HL-60/S4 treated with retinoic acid at 250 ng/mL for 4 days and 3 days (cell line): ENCODE measurements around the gene CEP128.

ENCODE experiments used
- in situ Hi-C: fragments of 300-500 bp; cut with MboI; formaldehyde crosslinking; loops from 2 replicates; pipeline ENCODE4 v1.7.0; 2022; ENCODE audit warnings: low sequenced_read_pairs

The CEP128 gene

DNA sequence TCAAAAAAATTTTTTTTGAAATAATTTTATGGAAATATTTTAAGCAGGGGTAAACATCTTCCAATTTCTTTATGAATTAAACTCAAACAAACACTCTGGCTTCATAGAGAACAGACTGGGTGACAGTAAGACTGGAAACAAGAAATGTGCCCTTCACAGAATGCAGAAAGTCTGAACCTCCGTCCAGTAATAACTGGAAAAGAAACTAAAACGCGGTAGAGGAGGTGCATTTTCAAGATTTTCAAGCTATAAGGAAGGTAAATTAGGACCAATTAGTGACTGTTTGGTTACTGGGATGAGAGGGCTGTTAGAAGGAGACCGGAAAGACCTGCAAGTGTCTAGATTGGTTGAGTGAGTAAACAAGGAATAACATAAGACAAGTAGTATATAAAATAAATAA, 245.7 kb downstream of the CEP128 start:
- in situ Hi-C loops: no loop called here

DNA sequence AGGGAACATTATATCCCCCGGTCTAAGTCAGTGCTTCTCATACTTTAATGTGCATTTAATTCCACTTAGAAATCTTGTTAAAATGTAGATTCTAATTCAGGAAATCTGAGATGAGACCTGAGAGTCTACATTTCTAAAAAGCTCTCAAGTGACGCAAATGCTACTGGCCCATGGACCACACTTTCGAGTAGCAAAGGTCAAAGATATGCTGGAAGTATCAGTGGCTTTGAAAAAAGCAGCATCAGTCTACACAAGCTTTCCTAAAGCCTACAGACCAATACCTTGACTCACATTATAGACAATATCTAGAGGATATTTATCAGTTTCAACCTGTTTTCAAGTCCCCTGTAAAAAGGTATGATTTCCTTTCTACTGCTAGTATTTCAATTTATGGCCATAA, 248.6 kb downstream of the CEP128 start:
- in situ Hi-C loops: no loop called here

DNA sequence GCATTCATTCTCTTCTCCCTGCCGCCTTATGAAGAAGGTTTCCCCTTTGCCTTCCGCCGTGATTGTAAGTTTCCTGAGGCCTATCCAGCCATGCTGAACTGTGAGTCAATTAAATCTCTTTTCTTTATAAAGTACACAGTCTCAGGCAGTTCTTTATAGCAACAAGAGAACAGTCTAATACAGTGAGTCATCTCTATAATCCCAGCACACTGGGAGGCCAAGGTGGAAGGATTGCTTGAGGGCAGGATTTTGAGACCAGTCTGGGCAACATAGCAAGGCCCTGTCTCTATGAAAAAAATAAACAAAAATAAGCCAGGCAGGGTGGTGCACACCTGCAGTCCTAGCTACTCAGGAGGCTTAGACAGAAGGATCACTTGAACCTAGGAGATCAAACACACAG, 259.9 kb downstream of the CEP128 start:
- in situ Hi-C loops: no loop called here

GRCh38 chr14:80679273-80679672, 262.3 kb downstream of the CEP128 start:
- in situ Hi-C loops: no loop called here

- in situ Hi-C loops: no loop called here
Observed at GRCh38 chr14:80678436-80678835, 263.1 kb downstream of the CEP128 start.

DNA sequence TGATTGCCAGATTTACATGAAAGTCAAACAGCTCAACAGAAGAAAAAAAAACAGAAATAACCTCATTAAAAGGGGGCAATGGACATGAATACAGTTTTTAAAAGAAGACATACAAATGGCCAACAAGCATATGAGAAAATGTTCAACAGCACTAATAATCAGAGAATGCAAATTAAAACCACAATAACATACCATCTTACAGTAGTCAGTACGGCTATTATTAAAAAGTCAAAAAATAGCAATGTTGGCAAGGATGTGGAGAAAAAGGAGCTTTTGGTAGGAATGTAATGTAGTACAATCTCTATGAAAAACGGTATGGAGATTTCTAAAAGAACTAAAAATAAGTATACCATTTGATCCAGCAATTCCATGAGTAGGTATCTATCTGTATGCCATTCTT, 272.1 kb downstream of the CEP128 start:
- in situ Hi-C loops: no loop called here

- in situ Hi-C loops: no loop called here
Observed at GRCh38 chr14:80664576-80664975, 277.0 kb downstream of the CEP128 start.

DNA sequence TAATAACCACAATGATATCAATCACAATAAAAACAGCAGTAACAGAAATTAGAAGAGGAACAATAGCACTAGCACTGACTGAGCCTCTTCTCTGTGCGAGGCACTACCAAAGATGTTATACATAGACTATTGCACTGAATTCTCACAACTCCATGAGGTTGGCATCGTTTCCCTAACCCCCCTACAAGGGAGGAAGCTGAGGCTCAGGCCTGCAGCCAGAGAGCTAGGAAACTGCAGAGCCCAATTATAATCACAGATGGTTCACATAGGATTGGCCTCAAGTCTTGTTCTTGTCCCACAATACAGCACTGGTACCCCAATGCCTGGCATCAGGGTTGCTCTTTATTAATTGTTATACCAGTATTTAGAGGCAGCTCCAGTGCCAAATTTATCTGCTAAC, 278.0 kb downstream of the CEP128 start:
- in situ Hi-C loops: no loop called here

DNA sequence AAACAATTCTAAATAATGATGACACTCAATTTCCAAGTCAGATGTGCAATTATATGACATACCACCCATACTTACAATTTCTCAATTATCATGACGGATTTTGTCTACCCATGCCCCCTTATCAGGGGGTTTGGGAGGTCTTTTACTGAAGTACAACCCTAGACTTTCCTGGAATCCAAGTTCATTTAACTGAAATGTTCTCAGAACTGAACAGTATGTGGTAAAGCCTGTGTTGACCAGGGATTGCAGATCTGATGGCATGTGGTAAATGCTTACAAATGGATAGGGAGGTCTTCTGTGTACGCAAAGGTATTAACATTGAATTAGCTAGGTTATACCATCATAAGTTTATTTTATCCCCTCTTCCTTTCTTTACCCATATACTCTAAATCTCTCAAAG, 281.8 kb downstream of the CEP128 start:
- in situ Hi-C loops: no loop called here

GRCh38 chr14:80658733-80659132, 282.8 kb downstream of the CEP128 start:
- in situ Hi-C loops: no loop called here

DNA sequence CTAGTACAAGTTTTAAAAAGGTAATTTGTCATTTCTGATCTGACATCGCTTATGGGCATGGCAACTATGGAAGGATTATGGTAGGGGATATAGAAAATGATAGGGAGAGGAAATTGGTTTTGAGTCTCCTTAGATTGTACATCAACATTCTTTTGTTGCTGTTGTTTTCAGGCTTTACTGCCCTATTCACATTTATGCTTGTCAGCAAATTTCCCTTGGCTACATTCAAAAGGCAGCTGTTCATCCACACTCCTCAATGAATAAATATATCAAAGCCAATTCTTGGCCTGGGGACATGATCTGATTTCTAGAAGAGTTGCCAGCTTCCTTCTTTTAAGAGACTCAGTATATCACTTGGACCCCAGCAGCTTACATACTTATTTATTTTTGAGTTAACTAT, 283.4 kb downstream of the CEP128 start:
- in situ Hi-C loops: no loop called here

GRCh38 chr14:80653956-80654355, 287.6 kb downstream of the CEP128 start:
- in situ Hi-C loops: no loop called here

- in situ Hi-C loops: no loop called here
Observed at GRCh38 chr14:80645667-80646413, 295.7 kb downstream of the CEP128 start.

- in situ Hi-C loops: no loop called here
Observed at GRCh38 chr14:80644826-80645225, 296.7 kb downstream of the CEP128 start.

- in situ Hi-C loops: no loop called here
Observed at GRCh38 chr14:80638620-80639515, 302.7 kb downstream of the CEP128 start.

- in situ Hi-C loops: no loop called here
Observed at GRCh38 chr14:80637756-80638619, 303.6 kb downstream of the CEP128 start.

DNA sequence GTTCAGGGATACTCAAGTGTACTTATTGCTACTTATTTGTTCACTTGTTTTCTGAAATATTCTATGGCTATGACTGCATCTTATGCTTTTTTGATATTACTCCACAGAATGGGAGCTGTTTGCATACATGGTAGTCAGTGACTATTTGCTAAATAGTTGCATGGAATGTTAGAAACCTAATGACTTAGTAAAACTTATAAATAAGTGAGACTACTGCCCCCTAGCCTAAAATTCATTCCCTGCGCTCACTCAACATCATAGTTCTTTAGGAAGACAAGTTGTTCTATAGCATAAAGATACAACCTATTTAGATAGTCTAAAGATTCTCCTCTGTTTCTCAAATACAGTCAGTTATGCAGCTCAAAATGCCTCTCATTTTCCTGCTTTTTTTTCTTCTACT, 305.5 kb downstream of the CEP128 start:
- in situ Hi-C loops: no loop called here

DNA sequence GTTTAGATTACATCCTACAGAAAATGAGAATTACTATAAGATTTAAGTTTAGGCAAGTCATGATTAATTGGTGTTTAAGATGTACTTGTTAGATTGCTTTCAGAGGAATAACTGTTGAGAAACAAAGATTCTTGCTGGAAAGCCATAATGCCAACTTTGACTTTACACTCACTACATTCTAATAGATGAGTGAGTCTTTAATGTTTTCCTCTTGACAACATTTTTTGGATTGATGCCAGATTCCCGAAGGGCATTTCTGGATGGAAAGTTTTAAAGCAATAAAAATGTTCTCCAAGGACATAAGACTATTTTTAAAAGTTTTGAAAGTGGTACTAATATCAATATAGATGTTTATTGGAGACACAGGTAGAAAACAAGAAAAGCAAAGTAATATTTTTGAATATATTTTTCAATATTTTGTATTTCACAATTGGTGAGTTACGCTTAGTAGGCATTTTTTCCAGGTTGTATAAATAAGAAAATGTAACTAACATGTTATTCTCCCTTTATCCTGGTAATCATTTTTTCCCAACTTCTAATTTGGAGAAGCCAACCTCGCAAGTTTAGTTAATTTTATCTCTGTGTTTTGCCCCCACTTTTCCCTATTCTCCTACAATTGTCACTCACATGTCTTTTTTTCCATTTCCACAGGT, 307.3 kb downstream of the CEP128 start:
- in situ Hi-C loops: no loop called here

DNA sequence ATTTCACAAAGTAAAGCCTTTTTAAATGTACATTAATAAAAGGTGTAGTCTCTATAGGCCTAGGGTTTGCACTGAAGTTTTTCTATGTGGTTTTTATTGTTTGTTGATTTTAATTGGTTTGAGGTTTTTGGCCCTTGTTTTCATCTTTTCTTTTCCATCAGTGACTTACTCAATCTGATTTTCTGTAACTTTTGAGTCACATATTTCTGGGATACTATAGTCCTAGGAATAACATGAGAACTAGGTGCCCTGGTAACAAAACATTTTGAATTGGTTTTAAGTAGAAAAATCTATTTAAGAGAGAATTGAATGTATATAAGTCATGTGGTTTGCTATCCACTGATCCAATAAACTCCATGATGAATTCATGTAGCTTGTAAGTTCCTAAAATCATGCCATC, 311.9 kb downstream of the CEP128 start:
- in situ Hi-C loops: no loop called here

- in situ Hi-C loops: no loop called here
Observed at GRCh38 chr14:80628547-80628946, 313.0 kb downstream of the CEP128 start.

- in situ Hi-C loops: no loop called here
Observed at GRCh38 chr14:80627745-80628144, 313.8 kb downstream of the CEP128 start.
